SHP77 treated with DMSO at 0.1 percent for 48 hours (cell line): ENCODE measurements around the gene TMEFF2.
"Not testable (repeated sequence)": the region's sequence is repeated elsewhere in the genome, so short reads cannot be mapped to it uniquely, and the experiment has no call there.

ENCODE experiments used
- DNase-seq: peaks from one replicate; lab custom pipeline; 2025; lab: John Stamatoyannopoulos, UW

Gene TMEFF2

DNA sequence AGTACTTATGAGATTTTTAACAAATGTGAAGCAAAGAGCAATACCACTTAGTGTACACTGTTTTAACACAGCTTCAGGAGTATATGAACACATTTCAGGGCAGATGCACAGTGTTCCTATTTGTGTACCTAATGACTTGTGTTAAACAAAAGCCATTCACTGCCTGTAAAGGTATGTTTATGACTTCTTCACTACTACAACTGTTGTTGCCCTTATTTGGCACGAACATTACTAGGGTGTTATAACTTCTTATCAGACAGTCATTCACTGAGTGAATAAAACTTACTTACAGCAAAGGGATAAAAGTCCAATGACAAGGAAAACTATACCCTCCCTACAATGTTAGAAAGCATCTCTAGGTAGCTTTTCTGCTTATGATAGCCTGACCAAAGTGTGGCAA is 262.4 kb downstream of the TMEFF2 start:
- DNase-seq, result no peak

DNA sequence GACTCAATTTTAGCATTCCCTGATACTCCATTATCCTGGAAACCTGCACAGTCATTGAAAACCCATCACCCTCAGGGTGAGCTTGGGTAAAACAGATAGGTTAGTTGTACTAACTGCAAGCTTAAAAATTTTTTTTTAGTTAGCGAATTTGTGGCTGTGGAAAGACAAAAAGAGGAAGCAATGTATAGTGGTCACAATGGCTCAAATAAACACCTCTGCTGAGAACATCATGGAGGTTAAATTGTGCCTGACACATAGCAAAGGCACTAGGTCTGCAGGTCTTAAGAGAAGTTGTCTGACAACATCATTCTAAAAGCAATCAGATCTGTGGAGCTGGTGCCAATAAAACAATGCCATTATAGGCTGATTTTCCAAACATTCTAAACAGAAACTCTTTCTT is 263.4 kb downstream of the TMEFF2 start:
- DNase-seq, result no peak

DNA sequence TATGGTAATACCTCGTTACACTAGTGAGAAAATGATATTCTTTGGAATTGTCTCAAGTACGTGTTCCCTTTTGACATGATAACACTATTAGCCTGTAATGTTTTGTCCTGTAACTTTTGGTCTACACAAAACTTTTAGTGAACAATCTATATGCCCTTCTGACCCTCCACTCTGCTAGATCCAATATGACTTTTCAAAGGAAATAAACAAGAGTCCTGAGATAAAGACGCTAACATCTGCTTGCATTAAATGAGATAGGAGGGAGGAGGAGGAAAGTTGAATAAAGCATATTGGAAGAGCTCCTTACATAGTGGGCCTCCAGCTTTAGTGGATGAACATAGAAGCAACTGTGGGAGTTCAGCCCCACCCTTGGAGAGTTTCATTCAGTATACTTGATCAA is 264.5 kb downstream of the TMEFF2 start:
- DNase-seq, result no peak

DNA sequence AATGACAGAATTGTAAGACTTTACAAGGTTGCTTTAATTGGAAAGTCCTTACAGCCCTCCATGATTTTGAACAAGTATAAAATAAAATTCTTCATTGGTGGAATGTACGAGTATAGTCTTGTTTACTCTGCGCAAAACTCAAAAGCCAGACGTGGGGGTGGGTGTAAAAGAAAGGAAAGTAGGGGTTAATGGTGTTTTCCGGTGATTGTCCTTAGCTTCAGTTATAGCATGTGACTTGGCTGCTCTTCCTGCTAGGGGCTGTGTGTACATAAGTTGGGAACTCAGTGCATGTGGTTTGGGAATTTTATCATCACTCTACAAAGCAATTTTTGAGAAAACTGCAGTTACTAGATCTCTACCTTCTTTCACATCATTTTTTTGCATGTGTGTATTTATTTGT is 265.4 kb downstream of the TMEFF2 start:
- DNase-seq, result no peak

DNA sequence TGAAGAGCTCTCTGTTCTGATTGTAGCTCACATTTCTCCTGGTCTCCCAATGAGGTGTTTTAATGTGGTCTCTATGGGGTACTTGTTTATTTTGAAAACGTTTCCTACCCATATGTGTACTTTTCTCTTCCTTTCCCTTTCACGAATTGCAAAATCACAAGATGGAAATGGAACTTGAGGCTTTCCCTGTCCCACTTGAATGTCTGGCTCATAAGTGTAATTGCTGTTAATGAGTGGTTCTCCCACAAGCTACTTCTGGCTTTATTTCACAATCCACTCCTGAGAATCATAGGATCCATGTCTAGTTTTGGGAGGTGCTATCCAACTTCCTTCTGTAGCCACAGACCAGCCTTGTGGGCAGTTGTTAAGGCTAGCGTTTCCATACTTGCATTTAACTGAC is 266.7 kb downstream of the TMEFF2 start:
- DNase-seq, result no peak

DNA sequence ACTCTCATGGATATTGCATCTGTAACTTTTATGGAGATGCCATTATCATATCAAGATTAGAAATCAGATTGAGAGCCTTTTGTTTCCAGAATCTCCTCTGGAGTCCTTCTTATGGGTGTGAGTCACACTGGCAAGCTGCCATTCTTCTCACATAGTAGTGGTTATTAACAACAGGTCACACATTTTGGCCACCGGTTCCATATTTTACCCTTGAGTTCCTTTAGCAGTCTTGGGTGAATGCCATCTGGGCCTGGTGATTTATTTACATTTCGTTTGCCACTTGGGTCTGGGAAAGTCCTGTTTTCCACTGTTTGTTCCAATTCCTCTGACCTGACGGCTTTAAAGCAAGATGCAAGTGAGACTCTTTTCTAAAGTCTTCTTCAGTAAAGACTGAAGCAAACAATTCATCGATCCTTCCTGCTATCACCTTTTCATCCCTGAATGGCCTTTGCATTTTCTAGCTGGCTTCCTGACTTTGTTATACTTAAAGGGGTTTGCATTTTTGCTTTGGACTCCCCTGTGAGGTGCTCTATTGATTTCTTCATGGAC is 267.3 kb downstream of the TMEFF2 start:
- DNase-seq, result no peak

DNA sequence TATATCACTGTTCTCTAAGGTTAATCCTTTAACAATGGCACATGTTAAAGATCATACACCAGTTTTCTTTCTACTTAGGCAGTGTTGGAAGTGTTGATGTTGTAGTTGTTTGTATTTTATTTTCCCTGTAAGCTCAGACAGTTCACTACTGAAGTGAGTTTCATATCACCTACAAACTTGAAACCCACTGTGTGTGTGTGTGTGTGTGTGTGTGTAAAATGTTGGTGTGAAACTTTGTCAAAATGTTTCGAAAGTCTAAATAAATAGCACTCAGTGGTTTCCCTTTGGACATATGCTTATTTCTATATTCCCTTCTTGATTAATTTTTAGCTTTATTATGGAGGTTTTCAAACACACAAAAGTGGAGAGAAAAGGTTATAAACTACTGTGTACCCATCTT is 268.1 kb downstream of the TMEFF2 start:
- no peak for DNase-seq

DNA sequence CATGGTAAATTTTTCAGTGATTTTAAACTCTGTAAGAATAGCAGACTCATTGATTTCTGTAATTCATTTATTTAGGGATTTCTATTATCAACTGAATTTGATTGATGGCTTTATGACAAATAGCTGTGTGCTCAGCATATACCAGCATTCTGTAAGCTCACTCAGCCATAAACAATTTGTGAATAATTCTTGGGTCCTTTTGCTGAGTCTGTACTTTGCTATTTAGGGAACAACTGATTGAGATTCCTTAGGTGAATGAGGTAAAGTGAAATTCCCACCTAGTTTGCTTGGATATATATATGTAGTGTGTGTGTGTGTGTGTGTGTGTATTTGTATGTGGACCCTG is 271.1 kb downstream of the TMEFF2 start:
- no peak for DNase-seq

DNA sequence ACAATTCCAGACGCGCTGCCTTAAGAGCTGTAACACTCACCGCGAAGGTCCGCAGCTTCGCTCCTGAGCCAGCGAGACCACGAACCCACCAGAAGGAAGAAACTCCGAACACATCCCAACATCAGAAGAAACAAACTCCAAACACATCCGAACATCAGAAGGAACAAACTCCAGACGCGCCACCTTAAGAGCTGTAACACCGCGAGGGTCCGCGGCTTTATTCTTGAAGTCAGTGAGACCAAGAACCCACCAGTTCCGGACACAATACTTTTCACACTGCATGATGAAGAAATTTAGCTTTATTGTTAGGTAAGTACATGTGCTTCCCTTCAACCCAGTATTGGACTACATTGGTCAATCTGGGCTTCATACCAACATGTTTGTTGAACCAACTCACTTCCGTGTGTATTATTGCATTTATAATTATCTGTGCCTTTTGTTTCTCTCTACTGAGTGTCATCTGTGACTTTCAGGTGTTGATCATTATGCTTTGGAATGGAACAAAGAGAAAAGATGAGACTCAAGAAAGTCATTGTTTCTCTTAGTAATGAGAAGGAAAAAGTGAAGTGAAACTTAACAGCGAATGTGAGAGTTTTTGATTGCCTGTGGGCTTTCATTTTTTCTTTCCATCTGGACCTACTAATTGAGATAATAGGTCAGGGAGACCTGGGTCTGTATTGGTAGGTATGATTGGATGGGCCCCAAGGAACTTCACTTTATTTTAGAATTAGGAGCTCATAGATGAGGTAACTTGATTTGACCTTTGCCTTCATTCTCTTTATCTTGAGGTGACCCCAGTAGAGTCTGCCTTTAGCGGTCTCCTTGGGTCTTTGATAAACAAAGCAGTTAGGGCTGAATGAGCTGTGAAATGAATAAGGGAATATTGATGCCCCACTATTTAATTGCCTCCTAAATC is 271.7 kb downstream of the TMEFF2 start:
- DNase-seq, result no peak

DNA sequence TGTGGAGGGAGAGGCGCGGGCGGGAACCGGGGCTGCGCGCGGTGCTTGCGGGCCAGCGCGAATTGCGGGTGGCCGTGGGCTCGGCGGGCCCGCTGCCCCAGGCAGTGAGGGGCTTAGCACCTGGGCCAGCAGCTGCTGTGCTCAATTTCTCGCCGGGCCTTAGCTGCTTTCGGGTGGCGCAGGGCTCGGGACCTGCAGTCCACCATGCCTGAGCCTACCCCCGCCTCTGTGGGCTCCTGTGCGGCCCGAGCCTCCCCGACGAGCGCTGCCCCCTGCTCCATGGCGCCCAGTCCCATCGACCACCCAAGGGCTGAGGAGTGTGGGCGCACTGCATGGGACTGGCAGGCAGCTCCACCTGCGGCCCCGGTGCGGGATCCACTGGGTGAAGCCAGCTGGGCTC is 273.1 kb downstream of the TMEFF2 start:
- DNase-seq, result not testable (repeated sequence)

DNA sequence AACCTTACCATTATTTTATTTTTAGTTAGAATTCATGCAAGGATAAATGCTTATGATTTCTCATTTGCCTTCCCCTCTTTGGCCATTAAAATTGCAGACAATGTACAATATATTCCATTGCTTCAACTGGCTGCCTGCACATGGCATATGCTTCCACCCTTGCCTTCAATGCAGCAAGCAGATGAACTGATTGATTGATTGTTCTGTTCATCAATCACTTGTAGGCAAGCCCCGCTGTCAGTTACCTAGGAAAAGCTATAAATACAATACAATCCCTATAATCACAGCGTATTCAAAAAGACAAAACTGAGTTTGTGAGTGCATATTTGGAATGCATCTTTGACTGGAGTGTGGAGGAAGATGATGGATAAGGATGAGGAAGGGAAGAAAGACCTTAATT is 274.2 kb downstream of the TMEFF2 start:
- no peak for DNase-seq

DNA sequence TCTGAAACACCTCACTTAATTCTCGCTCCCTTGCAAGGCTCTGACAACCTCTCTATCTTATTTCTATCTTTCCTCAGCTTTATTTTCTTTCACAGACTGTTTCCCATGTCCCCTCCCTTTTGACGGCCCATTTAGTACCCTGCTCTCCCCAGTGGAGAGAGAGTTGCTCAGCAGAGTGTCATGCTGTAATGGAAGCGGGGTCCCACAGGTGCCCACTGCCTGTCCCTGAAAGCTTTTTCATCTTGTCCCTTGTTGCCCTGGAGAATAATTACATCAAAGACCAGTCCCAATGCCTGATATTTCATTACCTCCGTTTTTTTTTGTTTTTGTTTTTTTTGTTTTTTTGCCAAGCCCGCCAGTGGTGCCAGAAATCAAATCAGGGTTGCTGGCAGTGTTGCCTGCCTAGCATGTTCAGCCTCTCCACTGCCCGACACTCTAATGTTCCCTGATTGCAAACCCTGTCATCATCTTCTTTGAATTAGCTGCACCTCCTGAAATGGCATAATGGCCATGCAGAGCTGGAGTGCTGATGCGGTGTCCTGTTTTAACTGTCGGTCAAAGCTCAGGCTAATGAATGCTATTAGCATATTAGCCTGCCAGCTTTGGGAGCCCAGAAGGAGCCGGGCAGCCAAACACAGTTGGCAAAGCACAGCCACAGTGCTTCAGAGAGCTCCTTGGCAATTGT is 276.6 kb downstream of the TMEFF2 start:
- no peak for DNase-seq

DNA sequence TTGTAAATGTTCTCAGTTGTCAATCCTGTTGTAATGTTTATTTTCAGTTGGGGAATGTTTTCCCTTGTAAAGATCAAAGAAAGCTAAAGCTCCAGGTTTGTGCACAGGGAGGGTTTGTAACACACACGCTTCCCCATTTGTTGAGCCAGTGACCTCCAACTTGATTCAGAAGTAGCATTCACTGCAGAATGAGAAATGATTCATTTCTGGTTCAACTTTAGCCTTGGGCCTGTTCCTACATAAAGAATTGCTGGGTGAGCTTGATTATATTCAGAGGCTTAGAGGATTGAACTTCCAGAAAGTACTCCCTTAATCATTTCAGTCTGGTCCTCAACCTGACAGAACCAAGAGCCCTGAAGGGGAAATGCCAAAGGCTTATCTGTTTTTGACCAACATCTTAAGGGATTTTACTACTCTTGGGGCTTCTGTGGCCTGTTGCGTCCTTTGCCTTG is 277.3 kb downstream of the TMEFF2 start:
- DNase-seq, result no peak

DNA sequence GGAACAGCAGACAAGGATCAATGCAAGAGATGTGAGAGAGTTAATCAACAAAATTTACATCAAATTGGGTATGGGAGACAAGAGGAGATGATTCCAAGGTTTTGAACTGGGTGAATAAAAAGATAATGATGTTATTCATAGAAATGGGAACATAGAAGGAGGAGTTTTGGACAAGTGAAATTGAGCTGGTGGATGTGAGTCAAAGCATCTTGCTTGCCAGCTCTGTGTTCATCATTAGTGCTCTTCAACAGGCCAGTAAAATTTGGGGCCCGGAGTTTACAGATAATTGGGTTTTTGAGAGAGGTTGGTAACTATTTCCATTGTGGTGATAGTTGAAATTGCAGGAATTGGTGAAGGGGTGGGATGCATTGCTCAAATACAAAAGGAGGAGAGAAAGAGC is 277.9 kb downstream of the TMEFF2 start:
- DNase-seq, result no peak

DNA sequence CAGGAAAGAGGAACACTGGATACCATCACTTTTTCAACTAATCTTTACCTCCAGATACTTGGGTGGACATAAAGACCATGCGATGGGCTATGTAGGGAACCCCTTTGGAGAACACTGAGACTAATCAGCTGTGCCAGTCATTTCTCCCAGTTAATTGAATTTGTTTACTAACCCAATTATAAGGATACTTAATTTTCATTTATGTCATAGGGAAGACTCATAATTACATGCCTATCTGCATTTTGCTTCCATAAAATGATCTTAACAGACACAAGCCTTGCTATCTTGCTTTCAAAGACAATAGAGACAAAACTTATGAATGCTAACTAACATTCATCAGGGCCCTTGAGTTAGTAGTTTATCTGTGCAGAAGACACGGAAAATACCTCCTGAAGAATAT is 279.0 kb downstream of the TMEFF2 start:
- no peak for DNase-seq

DNA sequence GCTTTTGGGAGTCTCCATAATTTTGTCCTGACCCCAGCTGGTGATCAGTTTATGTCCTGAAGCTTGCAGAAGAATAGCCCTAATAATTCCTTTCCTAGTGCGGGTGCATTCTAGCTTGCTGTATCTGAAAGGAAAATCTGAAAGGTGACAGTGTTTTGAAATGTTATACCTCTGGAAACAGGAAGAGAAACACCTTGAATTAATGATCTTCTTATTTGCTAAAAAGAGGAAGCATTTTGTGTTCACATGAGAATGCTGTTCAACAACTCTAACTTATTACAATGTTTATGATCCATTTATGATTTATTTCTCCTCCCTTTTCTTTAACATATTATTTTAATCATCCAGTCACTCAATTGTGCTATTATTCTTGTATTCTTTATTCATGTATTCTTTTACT is 280.9 kb downstream of the TMEFF2 start:
- no peak for DNase-seq

DNA sequence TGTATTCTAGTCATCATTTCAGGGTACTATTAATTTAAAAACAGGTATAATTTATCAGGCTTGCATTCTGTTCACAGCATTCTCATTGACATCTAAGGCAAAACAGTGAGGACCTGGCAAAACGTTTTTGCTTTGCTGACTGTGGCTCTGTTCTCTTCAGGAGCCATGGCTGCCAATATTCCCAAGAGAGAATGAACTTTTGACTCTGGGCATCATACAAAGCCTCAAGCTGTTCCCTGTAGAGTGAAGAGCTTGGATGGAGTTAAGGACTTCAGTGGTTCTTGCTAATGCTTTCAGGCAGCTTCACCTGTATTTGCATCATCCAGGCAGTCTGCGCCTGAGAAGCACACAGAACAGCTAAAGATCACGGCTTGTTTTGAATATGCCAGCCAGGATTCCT is 282.0 kb downstream of the TMEFF2 start:
- DNase-seq, result no peak

DNA sequence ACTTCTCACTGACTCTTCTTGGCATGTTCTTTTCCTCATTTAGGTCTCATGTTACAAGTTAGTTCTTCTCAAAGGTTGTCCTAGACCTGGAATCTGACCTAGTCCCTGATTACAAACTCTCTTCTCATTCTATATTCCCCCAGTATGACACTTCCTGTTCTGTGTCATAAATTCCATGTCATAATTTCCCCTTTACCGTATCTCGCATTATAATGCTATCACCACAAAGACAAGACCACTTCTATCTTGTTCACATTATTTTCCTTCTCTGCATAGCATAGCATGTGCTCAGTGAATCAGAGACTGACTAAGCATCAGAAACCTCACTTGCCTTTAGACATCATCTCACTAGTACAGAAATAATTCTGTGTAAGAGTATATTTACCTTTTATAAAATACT is 284.2 kb downstream of the TMEFF2 start:
- DNase-seq, result no peak

DNA sequence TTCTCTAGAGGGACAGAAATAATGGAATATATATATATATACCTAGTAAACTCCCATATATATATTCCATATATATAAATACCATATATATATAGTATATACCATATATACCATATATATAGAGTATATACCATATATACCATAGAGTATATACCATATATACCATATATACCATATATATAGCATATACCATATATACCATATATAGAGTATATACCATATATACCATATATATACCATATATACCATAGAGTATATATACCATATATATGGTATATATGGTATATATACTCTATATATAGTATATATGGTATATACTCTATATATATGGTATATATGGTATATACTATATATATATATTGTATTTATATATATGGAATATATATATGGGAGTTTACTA is 285.9 kb downstream of the TMEFF2 start:
- DNase-seq, result no peak

DNA sequence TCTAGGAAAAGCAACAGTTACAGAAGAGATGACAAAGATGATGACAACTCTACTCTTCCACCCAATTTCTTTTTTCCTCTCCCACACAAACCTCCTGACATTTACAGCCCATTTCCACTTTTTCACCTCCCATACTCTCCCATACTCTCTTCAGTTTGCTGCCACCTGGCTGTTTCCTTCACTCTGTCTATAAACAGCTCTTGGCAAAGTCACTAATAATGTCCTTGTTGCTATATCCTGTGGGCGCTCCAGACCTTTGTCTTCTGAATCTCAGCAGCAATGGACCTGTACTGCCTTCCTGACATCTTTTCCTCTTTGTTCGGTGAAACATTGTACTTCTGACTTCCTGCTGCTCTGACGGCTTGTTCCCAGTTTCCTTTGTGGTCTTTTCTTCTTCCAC is 287.2 kb downstream of the TMEFF2 start:
- DNase-seq, result no peak

DNA sequence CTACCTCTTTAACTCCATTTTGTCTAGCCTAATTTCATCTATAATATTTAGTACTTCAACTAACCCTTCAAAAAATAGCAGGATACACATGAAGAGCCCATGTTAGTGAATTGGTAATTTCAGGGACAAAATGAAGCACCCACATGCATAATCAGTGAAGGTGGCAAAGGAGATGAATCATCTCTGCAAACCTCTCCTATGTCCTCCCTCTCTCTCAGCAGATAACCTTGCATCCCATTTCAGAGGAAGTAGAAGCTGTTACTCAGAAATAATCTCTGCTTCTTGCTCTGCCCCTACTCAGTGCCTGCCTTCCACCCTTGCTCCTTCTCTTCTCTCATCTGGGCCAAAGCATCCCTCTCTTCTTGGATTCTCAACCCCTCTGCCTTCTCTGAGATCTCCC is 287.6 kb downstream of the TMEFF2 start:
- DNase-seq, result no peak

DNA sequence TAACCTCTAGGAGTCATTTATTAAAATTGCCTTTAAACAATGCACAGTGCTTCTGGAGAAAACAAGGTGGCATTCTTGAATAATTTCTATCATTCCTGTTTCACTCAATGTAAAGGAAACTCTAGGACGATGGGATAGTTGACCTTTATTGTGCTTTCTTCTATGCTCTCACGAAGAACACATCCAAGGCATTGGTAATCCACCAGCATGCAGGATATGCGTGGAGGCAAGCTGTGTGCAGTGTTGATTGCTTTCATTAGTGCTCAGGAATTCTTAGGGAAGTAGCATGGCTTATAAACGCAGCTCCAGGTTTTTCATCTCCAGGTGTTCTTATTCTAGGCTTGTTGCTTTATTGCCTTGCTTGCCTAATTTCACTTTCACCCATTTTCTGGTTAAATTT is 289.4 kb downstream of the TMEFF2 start:
- no peak for DNase-seq

DNA sequence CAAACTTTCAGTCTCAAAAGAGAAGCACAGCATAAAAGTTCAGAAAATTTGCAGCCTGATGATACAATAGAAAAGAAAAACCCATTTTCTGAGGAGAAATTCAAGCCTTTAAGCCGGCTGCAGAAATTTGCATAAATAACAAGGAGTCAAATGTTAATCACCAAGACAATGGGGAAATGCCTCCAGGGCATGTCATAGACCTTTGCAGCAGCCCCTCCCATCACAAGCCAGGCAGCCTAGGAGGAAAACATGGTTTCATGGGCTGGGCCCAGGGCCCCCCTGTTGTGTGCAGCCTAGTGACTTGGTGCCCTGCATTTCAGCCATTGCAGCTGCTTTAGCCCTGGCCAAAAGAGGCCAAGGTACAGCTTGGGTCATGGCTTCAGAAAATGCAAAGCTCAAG is 293.7 kb downstream of the TMEFF2 start:
- DNase-seq, result no peak
